ENCODE data around the gene TBC1D13.

TBC1D13 gene

GRCh38 chr9:128747241-128747640 is 39.8 kb upstream of the TBC1D13 start:
- no peak for DNase-seq (ENCODE audit: low read depth in 1 of 2, low spot score in 1 of 2)
- TF ChIP-seq CTCF (IDR thresholded peaks at IDR 0.05; ENCODE audit: insufficient read depth, low read length) (no peak), SPI1 (IDR thresholded peaks at IDR 0.05; ENCODE audit: borderline replicate concordance, low read depth) (no peak)
- Histone ChIP-seq H3K4me3 (replicated peaks; ENCODE audit: insufficient read depth, low read length) (no peak overlapping the region), H3K27ac (replicated peaks) (no peak overlapping the region), H3K27me3 (ENCODE audit: insufficient read depth, poor library complexity, severe bottlenecking) (no peaks in the 10 kb centered on the region)

- no peak overlapping the region for H3K4me3 ChIP-seq (replicated peaks; ENCODE audit: insufficient read depth, low read length)
- no peaks in the 10 kb centered on the region for H3K27me3 ChIP-seq (ENCODE audit: insufficient read depth, poor library complexity, severe bottlenecking)
- no peak for DNase-seq (ENCODE audit: low read depth in 1 of 2, low spot score in 1 of 2)
- no peak for TF ChIP-seq SPI1 (IDR thresholded peaks at IDR 0.05; ENCODE audit: borderline replicate concordance, low read depth)
- no peak for TF ChIP-seq POLR2AphosphoS5 (IDR thresholded peaks at IDR 0.05; ENCODE audit: low read depth)
- H3K27ac ChIP-seq (replicated peaks) = no peak overlapping the region
Observed at GRCh38 chr9:128750926-128751595, 36.0 kb upstream of the TBC1D13 start.

- no peak for TF ChIP-seq POLR2AphosphoS5 (IDR thresholded peaks at IDR 0.05; ENCODE audit: low read depth)
- no peak for TF ChIP-seq REST (IDR thresholded peaks at IDR 0.05; ENCODE audit: insufficient replicate concordance, low read depth)
- no peak for TF ChIP-seq CTCF (IDR thresholded peaks at IDR 0.05; ENCODE audit: insufficient read depth, low read length)
- no peak for TF ChIP-seq GABPA (IDR thresholded peaks at IDR 0.05; ENCODE audit: low read depth)
- TF ChIP-seq SPI1 (IDR thresholded peaks at IDR 0.05; ENCODE audit: borderline replicate concordance, low read depth) = no peak
Observed at GRCh38 chr9:128753627-128754026, 33.4 kb upstream of the TBC1D13 start.

GRCh38 chr9:128757602-128758001 is 29.5 kb upstream of the TBC1D13 start:
- Histone ChIP-seq H3K4me3 (replicated peaks; ENCODE audit: insufficient read depth, low read length) (no peak overlapping the region), H3K27me3 (ENCODE audit: insufficient read depth, poor library complexity, severe bottlenecking) (no peaks in the 10 kb centered on the region), H3K27ac (replicated peaks) (no peak overlapping the region)
- TF ChIP-seq SPI1 (IDR thresholded peaks at IDR 0.05; ENCODE audit: borderline replicate concordance, low read depth) (peak; percentile 68; the same call in 1 of the 2 replicates), REST (IDR thresholded peaks at IDR 0.05; ENCODE audit: insufficient replicate concordance, low read depth) (no peak)
- DNase-seq (ENCODE audit: low read depth in 1 of 2, low spot score in 1 of 2) = peak in 1 of 2 experiments; percentile 25

More at GRCh38 chr9:128753627-128754026, 33.4 kb upstream of the TBC1D13 start:
- DNase-seq (ENCODE audit: low read depth in 1 of 2, low spot score in 1 of 2) = no peak
- Histone ChIP-seq H3K4me3 (replicated peaks; ENCODE audit: insufficient read depth, low read length) (no peak overlapping the region), H3K27ac (replicated peaks) (no peak overlapping the region), H3K27me3 (ENCODE audit: insufficient read depth, poor library complexity, severe bottlenecking) (no peaks in the 10 kb centered on the region)
